ENCODE data around the gene MTM1.

GRCh38 chrX:150537851-150538250, 30.6 kb upstream of the MTM1 start:
- TF ChIP-seq CTCF (IDR thresholded peaks at IDR 0.05; ENCODE audit: insufficient read depth, low read length, poor library complexity, severe bottlenecking) (no peak), EZH2phosphoT487 (conservative IDR thresholded peaks at IDR 0.05; ENCODE audit: low read length) (no peak)

All from SU-DHL-6 (cell line).